HepG2 (cell line): ENCODE results near the gene SRSF2. TPM values are rescaled to one million over a fixed set of nuclear protein-coding genes. Genes with fewer than 3 reads are reported as not detected.

Experiments used
- ATF5 ChIP-seq: sonication (generic); formaldehyde crosslinking; IDR thresholded peaks from 2 replicates; pipeline ENCODE4 v1.4.0; 2020; ENCODE audit warnings: mild to moderate bottlenecking, low read depth, missing genetic modification reagents
- DR1 ChIP-seq: sonication (generic); formaldehyde crosslinking; IDR thresholded peaks from 2 replicates; pipeline ENCODE4 v1.8.0; 2021; ENCODE audit warnings: mild to moderate bottlenecking, missing genetic modification reagents, inconsistent platforms
- HMG20A ChIP-seq: IDR thresholded peaks from 2 replicates; pipeline ENCODE4 v1.6.1; 2016; ENCODE audit warnings: borderline replicate concordance
- KLF11 ChIP-seq: IDR thresholded peaks from 2 replicates; pipeline ENCODE4 v1.6.1; 2016; ENCODE audit warnings: missing compliant biosample characterization
- NFYB ChIP-seq: sonication (generic); formaldehyde crosslinking; IDR thresholded peaks from 2 replicates; pipeline ENCODE4 v1.4.0; 2020; ENCODE audit warnings: missing genetic modification reagents
- PTBP1 ChIP-seq: fragments of 200-400 bp; formaldehyde crosslinking; IDR thresholded peaks from 2 replicates; pipeline ENCODE4 v1.6.1; 2018; ENCODE audit warnings: low read length, low read depth; ENCODE audit not compliant: poor library complexity, severe bottlenecking
- RAD51 ChIP-seq: fragments of 450-650 bp; IDR thresholded peaks from 2 replicates; pipeline ENCODE4 v1.6.1; 2016; ENCODE audit warnings: borderline replicate concordance
- SALL2 ChIP-seq: sonication (generic); formaldehyde crosslinking; IDR thresholded peaks from 2 replicates; pipeline ENCODE4 v1.8.1; 2023; ENCODE audit warnings: mild to moderate bottlenecking, missing genetic modification reagents, inconsistent platforms
- ZBTB43 ChIP-seq: sonication (generic); formaldehyde crosslinking; conservative IDR thresholded peaks from 2 replicates; pipeline ENCODE4 v1.4.0; 2020; ENCODE audit warnings: missing genetic modification reagents
- ZBTB44 ChIP-seq: sonication (generic); formaldehyde crosslinking; IDR thresholded peaks from 2 replicates; pipeline ENCODE4 v1.4.0; 2020; ENCODE audit warnings: missing genetic modification reagents
- ZFP36L1 ChIP-seq: sonication (generic); formaldehyde crosslinking; IDR thresholded peaks from 2 replicates; pipeline ENCODE4 v1.8.0; 2022; ENCODE audit warnings: mild to moderate bottlenecking, missing genetic modification reagents, moderate library complexity
- ZNF138 ChIP-seq: sonication (generic); formaldehyde crosslinking; IDR thresholded peaks from 2 replicates; pipeline ENCODE4 v1.5.0; 2020; ENCODE audit warnings: mild to moderate bottlenecking, low read depth, missing genetic modification reagents
- ZNF24 ChIP-seq: fragments of 450-650 bp; IDR thresholded peaks from 2 replicates; pipeline ENCODE4 v1.6.1; 2017; ENCODE audit warnings: antibody characterized with exemption, mild to moderate bottlenecking
- ZNF280B ChIP-seq: sonication (generic); formaldehyde crosslinking; IDR thresholded peaks from 2 replicates; pipeline ENCODE4 v1.5.0; 2020; ENCODE audit warnings: missing genetic modification reagents, mild to moderate bottlenecking, borderline replicate concordance
- ZNF292 ChIP-seq: sonication (generic); formaldehyde crosslinking; IDR thresholded peaks from 2 replicates; pipeline ENCODE4 v1.8.1; 2022; ENCODE audit warnings: mild to moderate bottlenecking, low read depth, missing genetic modification reagents, borderline replicate concordance
- ZNF546 ChIP-seq: sonication (generic); formaldehyde crosslinking; conservative IDR thresholded peaks from 2 replicates; pipeline ENCODE4 v1.8.1; 2023; ENCODE audit warnings: mild to moderate bottlenecking, missing genetic modification reagents
- polyA plus RNA-seq, 8 experiments: library from polyadenylated mRNA; depleted of rRNA in 3 of 8; stranded (reverse) in 7 of 8; unstranded in 1 of 8; fragments of >200 nt; fragmentation: Illumina TruSeq in 4 of 8; extraction: Trizol in 4 of 8; gene quantifications; 2 replicates each; pipeline versions ENCODE4 v1.2.1 to v1.2.3, GENCODE V29; 2011 to 2016; ENCODE audit warnings: low read depth in 4 of 8, missing spikeins in 1 of 8, mixed read lengths in 1 of 8; ENCODE audit not compliant: insufficient read depth in 1 of 8
- total RNA-seq, 5 experiments: library from RNA; depleted of rRNA; stranded (reverse); fragments of >200 nt; fragmentation: Illumina TruSeq; extraction: Trizol; gene quantifications; 2 replicates each; pipeline ENCODE4 v1.2.3, GENCODE V29; 2016; ENCODE audit warnings: low read depth in 1 of 5
- TF ChIP-seq, protein P1 (sequence below): sonication (generic); formaldehyde crosslinking; IDR thresholded peaks from 2 replicates; pipeline ENCODE4 v1.4.0; 2020; ENCODE audit warnings: mild to moderate bottlenecking, missing genetic modification reagents
- TF ChIP-seq, protein P2 (sequence below): sonication (generic); formaldehyde crosslinking; IDR thresholded peaks from 2 replicates; pipeline ENCODE4 v1.5.0; 2020; ENCODE audit warnings: missing genetic modification reagents
- TF ChIP-seq, protein P3 (sequence below): sonication (generic); formaldehyde crosslinking; IDR thresholded peaks from 2 replicates; pipeline ENCODE4 v1.4.0; 2020; ENCODE audit warnings: missing genetic modification reagents, borderline replicate concordance

The SRSF2 gene
- total and polyA plus RNA-seq, 2 of the 13 experiments (the other 11 are each of a cell fraction or from before 2014, with no cell fraction given): 306 to 319 TPM

DNA sequence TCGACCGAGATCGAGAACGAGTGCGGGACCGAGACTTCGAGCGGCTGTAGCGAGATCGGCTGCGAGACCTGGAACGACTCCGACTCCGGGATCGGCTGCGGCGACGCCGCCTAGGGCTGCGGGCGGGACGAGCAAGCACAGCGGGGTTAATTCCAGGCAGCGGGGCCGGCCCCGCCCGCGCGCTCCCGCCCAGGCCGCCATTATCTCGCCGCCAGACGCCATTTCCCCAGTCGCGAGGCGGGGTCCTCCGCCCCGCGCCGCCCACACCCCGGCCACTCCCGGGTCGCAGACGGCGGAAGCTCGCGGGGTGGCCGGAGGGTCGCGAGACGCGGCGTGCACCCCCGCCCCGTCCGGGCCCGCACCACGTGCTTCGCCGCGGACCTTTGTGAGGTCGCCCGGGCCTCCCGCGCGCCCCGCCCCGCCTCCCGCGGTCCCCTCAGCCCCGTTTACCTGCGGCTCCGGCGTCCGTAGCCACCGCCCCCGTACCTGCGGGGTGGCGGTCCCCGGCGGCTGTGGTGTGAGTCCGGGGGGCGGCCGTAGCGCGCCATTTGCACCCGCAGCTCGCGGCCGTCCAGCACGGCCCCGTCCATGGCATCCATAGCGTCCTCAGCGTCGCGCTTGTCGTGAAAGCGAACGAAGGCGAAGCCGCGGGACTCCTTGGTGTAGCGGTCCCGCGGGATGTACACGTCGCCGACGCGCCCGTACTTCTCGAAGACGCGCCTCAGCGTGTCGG, 616 bp downstream of the SRSF2 start (continued):
- TF ChIP-seq ZNF546 (CRISPR knock-in tag) (peak; percentile 27; the same call in 1 of the 2 replicates), PTBP1 (no peak), ZFP36L1 (CRISPR knock-in tag) (no peak), ZNF24 (no peak), ATF5 (CRISPR knock-in tag) (no peak), ZNF138 (CRISPR knock-in tag) (no peak), SALL2 (CRISPR knock-in tag) (no peak), RAD51 (no peak), NFYB (CRISPR knock-in tag) (no peak), ZNF280B (CRISPR knock-in tag) (0 out of 2 replicates have a peak, but pooled peaks have one; percentile 56), ZBTB43 (CRISPR knock-in tag) (no peak; the same call in 1 of the 2 replicates), KLF11 (no peak), ZNF292 (CRISPR knock-in tag) (no peak), DR1 (CRISPR knock-in tag) (no peak), ZBTB44 (CRISPR knock-in tag) (no peak), HMG20A (CRISPR knock-in tag) (no peak)
- TF ChIP-seq, protein P1, sequence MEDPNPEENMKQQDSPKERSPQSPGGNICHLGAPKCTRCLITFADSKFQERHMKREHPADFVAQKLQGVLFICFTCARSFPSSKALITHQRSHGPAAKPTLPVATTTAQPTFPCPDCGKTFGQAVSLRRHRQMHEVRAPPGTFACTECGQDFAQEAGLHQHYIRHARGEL (CRISPR knock-in tag): no peak
- TF ChIP-seq, protein P2, sequence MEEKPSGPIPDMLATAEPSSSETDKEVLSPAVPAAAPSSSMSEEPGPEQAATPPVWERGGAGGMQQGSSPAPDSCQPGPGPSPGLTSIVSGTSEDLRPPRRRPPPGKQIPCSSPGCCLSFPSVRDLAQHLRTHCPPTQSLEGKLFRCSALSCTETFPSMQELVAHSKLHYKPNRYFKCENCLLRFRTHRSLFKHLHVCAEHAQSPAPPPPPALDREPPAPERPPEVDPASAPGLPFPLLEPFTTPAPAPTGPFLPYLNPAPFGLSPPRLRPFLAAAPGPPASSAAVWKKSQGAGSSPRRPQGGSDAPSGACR (CRISPR knock-in tag): peak; percentile 53; the same call in 1 of the 2 replicates
- TF ChIP-seq, protein P3, sequence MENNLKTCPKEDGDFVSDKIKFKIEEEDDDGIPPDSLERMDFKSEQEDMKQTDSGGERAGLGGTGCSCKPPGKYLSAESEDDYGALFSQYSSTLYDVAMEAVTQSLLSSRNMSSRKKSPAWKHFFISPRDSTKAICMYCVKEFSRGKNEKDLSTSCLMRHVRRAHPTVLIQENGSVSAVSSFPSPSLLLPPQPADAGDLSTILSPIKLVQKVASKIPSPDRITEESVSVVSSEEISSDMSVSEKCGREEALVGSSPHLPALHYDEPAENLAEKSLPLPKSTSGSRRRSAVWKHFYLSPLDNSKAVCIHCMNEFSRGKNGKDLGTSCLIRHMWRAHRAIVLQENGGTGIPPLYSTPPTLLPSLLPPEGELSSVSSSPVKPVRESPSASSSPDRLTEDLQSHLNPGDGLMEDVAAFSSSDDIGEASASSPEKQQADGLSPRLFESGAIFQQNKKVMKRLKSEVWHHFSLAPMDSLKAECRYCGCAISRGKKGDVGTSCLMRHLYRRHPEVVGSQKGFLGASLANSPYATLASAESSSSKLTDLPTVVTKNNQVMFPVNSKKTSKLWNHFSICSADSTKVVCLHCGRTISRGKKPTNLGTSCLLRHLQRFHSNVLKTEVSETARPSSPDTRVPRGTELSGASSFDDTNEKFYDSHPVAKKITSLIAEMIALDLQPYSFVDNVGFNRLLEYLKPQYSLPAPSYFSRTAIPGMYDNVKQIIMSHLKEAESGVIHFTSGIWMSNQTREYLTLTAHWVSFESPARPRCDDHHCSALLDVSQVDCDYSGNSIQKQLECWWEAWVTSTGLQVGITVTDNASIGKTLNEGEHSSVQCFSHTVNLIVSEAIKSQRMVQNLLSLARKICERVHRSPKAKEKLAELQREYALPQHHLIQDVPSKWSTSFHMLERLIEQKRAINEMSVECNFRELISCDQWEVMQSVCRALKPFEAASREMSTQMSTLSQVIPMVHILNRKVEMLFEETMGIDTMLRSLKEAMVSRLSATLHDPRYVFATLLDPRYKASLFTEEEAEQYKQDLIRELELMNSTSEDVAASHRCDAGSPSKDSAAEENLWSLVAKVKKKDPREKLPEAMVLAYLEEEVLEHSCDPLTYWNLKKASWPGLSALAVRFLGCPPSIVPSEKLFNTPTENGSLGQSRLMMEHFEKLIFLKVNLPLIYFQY: no peak
